ENCODE results near the gene GFRA1.

GFRA1 gene

DNA sequence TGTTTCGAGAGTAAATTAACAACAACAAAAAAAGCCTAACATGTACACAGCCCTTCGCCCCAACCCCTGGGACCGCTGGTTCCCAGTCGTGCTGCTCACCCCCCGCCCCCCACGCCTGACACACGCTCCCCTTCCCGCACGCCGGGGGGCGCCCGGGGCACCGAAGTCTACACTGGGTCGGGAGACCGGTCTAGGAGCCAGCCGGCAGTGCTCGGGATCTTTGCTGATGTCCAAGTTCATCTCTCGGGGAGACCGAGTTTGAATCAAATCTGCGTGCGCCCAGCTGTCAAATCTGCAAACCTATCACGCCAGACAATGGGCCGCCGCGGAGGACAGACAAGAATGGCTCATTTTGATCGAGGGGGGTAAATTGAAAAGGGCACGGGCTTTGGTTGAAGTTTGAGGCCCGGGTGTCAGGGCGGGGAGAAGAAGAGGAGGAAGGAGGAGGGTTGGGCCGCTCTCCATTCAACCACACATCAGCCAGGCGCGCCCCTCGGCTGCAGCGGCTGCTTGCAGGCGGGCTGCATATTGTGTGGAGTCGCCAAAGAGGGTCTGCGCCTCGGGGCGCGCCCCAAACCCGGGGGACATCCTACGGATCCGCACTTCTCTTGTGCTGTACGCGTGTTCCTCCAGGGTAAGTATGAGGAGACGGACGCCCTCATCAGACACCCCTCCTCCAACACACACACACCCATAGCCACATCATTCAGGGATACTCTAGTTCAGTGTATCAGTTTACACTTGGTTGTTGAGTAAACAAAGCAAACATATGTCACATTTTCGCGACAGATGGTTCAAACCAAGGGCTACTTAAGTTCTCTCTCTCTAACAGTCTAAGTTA lies 1.3 kb upstream of the GFRA1 start:
- Histone ChIP-seq H3K79me2 (no peaks in the 10 kb centered on the region), H3K36me3 (ENCODE audit: control insufficient read depth, insufficient read depth, low read length) (no peaks in the 10 kb centered on the region), H3K4me2 (ENCODE audit: low read length) (peak overlapping the region; percentile 90), H3K27me3 (ENCODE audit: control insufficient read depth, insufficient read depth, low read length) (no peaks in the 10 kb centered on the region), H2AFZ (peak overlapping the region; percentile 47), H3K4me1 (peaks cover 6% of the 10 kb centered on the region), H3K9ac (no peak overlapping the region), H3K27ac (no peak overlapping the region), H3K4me3 (ENCODE audit: low read depth, low read length) (peak overlapping the region; percentile 61), H3K9me3 (ENCODE audit: control insufficient read depth, low read length) (no peaks in the 10 kb centered on the region)
- TF ChIP-seq CTCF (IDR thresholded peaks at IDR 0.05): no peak

DNA sequence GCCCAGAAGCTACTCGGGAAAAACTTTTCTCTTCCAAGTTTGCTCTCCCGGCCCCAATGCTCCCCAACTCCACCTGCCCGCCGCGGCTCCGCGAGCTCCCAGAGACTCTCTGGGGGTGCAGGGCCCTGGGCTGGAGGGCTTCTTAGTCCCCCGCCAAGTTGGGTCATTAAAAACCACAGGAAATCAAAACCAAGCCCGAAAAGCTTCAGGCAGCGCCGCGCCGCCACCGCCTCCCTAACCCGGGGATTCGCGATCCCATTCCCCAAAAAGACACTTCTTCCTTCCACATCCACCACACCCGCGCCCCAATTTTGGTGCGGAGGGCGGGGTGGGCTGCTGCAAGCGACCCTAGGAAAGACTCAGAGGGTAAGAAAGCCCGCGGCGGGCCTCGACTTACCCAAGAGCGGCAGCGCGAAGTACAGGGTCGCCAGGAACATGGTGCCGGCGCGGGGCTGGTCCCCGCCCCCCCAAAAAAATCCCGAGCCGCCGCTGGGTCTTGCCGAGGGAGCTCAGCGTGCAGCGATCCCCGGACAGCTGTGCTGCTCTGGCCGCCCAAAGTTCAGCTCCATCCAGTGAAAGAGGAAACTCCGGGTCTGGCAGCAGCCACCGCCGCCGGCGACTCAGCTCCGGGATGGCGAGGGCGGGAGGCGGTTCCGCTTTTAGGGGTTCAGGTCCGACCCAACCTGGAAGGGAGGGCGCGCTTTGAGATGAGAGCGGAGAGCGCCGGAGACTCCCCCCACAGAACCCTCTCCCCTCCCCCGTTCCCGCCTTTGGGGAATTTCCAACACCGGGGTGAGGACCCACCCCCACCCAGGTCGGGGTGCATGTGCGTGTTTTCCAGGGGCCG lies 1.2 kb downstream of the GFRA1 start:
- no peak overlapping the region for H3K27ac ChIP-seq
- H3K4me3 ChIP-seq (ENCODE audit: low read depth, low read length): peak overlapping the region; percentile 61
- no peak for TF ChIP-seq CTCF (IDR thresholded peaks at IDR 0.05)
- H3K4me2 ChIP-seq (ENCODE audit: low read length): peak overlapping the region; percentile 90
- no peak overlapping the region for H3K9ac ChIP-seq
- H3K4me1 ChIP-seq: peaks cover 6% of the 10 kb centered on the region
- no peaks in the 10 kb centered on the region for H3K79me2 ChIP-seq
- H2AFZ ChIP-seq: peak overlapping the region; percentile 47
- H3K27me3 ChIP-seq (ENCODE audit: control insufficient read depth, insufficient read depth, low read length): no peaks in the 10 kb centered on the region
- H3K36me3 ChIP-seq (ENCODE audit: control insufficient read depth, insufficient read depth, low read length): no peaks in the 10 kb centered on the region
- H3K9me3 ChIP-seq (ENCODE audit: control insufficient read depth, low read length): no peaks in the 10 kb centered on the region

DNA sequence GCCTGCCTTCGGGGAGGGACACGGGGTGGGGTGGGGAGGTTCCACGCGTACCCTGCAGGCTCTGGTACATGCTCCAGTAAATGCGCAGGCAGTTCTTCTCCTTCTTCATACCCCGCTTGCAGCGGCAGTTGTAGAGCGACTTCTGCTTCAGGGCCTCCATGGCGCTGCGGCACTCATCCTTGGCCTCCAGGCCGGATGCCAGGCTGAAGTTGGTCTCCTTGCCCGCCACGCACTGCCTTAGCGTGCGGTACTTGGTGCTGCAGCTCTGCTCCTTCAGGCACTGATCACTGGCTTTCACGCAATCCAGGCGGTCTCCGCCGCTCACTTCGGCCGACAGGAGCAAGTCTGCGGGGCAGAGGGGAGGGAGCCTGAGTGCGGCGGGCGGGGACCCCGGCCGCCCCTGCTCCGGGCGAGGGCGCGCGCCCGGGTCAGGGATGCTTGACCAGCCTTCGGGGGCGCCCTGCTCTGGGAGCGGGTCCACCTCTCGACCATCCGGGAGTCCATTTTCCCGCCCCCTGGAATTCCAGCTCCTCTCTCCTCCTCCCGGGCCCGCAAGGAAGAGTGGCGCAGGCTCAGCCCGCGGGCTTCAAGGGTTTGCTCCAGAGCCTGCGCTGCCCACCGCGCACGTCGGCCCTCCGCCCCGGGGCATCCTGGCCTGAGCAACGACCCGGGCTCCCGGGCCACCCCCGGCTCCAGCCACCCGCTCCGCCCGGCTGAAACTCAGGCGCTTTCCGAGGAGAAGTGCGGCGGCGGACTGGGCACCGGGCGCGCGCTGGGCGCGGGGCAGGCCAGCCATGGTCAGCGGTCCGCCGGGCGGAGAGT lies 2.0 kb downstream of the GFRA1 start:
- H2AFZ ChIP-seq: peak overlapping the region; percentile 47
- no peak overlapping the region for H3K9ac ChIP-seq
- H3K4me2 ChIP-seq (ENCODE audit: low read length): peak overlapping the region; percentile 90
- H3K27me3 ChIP-seq (ENCODE audit: control insufficient read depth, insufficient read depth, low read length): no peaks in the 10 kb centered on the region
- H3K4me3 ChIP-seq (ENCODE audit: low read depth, low read length): peak overlapping the region; percentile 61
- H3K9me3 ChIP-seq (ENCODE audit: control insufficient read depth, low read length): no peaks in the 10 kb centered on the region
- H3K4me1 ChIP-seq: peaks cover 6% of the 10 kb centered on the region
- H3K36me3 ChIP-seq (ENCODE audit: control insufficient read depth, insufficient read depth, low read length): no peaks in the 10 kb centered on the region
- no peak for TF ChIP-seq CTCF (IDR thresholded peaks at IDR 0.05)
- no peaks in the 10 kb centered on the region for H3K79me2 ChIP-seq
- no peak overlapping the region for H3K27ac ChIP-seq

GRCh38 chr10:116270126-116270770 lies 2.8 kb downstream of the GFRA1 start:
- no peaks in the 10 kb centered on the region for H3K36me3 ChIP-seq (ENCODE audit: control insufficient read depth, insufficient read depth, low read length)
- TF ChIP-seq CTCF (IDR thresholded peaks at IDR 0.05): no peak
- H3K27ac ChIP-seq: no peak overlapping the region
- H3K79me2 ChIP-seq: no peaks in the 10 kb centered on the region
- no peak overlapping the region for H3K4me3 ChIP-seq (ENCODE audit: low read depth, low read length)
- no peaks in the 10 kb centered on the region for H3K9me3 ChIP-seq (ENCODE audit: control insufficient read depth, low read length)
- H3K27me3 ChIP-seq (ENCODE audit: control insufficient read depth, insufficient read depth, low read length): no peaks in the 10 kb centered on the region
- H3K4me2 ChIP-seq (ENCODE audit: low read length): no peak overlapping the region
- peaks cover 6% of the 10 kb centered on the region for H3K4me1 ChIP-seq
- H3K9ac ChIP-seq: no peak overlapping the region
- no peak overlapping the region for H2AFZ ChIP-seq
